Epithelial cell of proximal tubule (primary cell): ENCODE results near the gene SETDB2. TPM values are rescaled to one million over a fixed set of nuclear protein-coding genes. Genes with fewer than 3 reads are reported as not detected.

Source experiments
- DNase-seq: peaks from one replicate; pipeline ENCODE4 v3.0.0-alpha.2; 2011; ENCODE audit warnings: low read depth
- H3K4me3 ChIP-seq: 2 replicates; pipeline ENCODE4 v1.5.1; 2011; ENCODE audit warnings: low read depth, mild to moderate bottlenecking, low read length
- total RNA-seq: library from RNA; depleted of rRNA; stranded (reverse); fragments of >200 nt; gene quantifications from 2 replicates; pipeline ENCODE4 v1.2.3, GENCODE V29; 2015
- TF ChIP-seq, protein P1 (sequence below): conservative IDR thresholded peaks from 2 replicates; pipeline ENCODE4 v1.5.1; 2012; ENCODE audit warnings: low read depth, mild to moderate bottlenecking, low read length

Gene SETDB2
- total RNA-seq, 1 donor from 2014 or later: 5.2 TPM

GRCh38 chr13:49403996-49404702, 39.9 kb upstream of the SETDB2 start:
- no peak for DNase-seq
- TF ChIP-seq, protein P1, sequence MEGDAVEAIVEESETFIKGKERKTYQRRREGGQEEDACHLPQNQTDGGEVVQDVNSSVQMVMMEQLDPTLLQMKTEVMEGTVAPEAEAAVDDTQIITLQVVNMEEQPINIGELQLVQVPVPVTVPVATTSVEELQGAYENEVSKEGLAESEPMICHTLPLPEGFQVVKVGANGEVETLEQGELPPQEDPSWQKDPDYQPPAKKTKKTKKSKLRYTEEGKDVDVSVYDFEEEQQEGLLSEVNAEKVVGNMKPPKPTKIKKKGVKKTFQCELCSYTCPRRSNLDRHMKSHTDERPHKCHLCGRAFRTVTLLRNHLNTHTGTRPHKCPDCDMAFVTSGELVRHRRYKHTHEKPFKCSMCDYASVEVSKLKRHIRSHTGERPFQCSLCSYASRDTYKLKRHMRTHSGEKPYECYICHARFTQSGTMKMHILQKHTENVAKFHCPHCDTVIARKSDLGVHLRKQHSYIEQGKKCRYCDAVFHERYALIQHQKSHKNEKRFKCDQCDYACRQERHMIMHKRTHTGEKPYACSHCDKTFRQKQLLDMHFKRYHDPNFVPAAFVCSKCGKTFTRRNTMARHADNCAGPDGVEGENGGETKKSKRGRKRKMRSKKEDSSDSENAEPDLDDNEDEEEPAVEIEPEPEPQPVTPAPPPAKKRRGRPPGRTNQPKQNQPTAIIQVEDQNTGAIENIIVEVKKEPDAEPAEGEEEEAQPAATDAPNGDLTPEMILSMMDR: no peak

DNA sequence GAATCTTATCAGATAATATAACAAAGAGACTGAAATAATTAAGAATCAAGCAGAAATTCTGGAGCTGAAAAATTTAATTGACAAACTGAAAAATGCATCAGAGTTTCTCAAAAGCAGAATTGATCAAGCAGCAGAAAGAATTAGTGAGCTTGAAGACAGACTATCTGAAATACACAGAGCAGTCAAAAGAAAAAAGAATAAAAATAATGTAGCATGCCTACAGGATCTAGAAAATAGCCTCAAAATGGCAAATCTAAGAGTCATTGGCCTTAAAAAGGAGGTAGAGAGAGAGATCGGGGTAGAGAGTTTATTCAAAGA, 39.4 kb upstream of the SETDB2 start:
- DNase-seq: no peak
- H3K4me3 ChIP-seq: no peak overlapping the region
- TF ChIP-seq, protein P1: no peak

More at GRCh38 chr13:49403996-49404702, 39.9 kb upstream of the SETDB2 start:
- H3K4me3 ChIP-seq: no peak overlapping the region

GRCh38 chr13:49407068-49407467, 37.0 kb upstream of the SETDB2 start:
- no peak overlapping the region for H3K4me3 ChIP-seq
- DNase-seq: no peak
- TF ChIP-seq, protein P1: no peak

DNA sequence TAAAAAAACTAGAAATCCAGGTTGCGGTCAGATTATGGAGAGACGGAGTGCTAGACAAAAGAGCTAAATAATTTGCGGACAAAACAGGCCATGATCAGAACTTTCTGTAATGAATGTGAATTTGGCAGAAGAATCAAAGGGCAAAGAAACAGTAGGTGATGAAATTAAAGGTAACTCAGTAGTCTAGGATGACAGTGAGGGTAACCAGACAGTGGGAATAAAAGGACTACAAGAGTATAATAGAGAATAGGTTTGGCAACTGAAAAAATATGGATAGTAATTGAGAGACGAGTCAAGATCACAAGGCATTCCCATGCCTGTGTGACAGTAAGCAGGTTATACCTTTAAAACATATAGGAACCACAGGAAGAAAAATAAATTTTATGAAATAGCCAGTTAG, 36.1 kb upstream of the SETDB2 start:
- TF ChIP-seq, protein P1: no peak
- no peak overlapping the region for H3K4me3 ChIP-seq
- DNase-seq: no peak

GRCh38 chr13:49409008-49409407, 35.1 kb upstream of the SETDB2 start:
- DNase-seq: no peak
- H3K4me3 ChIP-seq: no peak overlapping the region
- TF ChIP-seq, protein P1: no peak

GRCh38 chr13:49410006-49410405, 34.1 kb upstream of the SETDB2 start:
- TF ChIP-seq, protein P1: no peak
- no peak overlapping the region for H3K4me3 ChIP-seq
- no peak for DNase-seq

DNA sequence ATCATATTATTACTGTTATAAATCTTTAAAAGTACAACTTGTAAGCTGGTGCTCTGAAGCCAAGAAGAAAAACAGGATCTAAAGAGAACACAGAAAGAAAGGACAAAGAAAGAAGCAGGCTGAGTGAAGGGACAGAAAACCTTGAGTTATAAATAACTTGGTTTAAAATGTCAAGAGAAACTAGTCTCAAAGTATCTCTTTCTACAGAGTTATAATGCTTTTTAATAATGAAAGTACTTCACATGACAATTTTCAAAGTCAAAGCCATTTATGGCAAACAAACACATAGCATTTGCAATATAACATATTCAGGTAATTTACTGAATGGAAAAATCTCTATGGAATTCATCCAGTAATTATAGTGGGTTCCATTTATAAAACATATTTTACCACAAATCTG, 33.6 kb upstream of the SETDB2 start:
- no peak overlapping the region for H3K4me3 ChIP-seq
- no peak for DNase-seq
- TF ChIP-seq, protein P1: no peak
